Osteoblast (primary cell): Measurements from ENCODE around the gene C3orf18. TPM values are rescaled to one million over a fixed set of nuclear protein-coding genes. Genes with fewer than 3 reads are reported as not detected.

Experiments used
- DNase-seq: peaks from one replicate; pipeline ENCODE4 v3.0.0; 2011; ENCODE audit warnings: low spot score, mixed read lengths; ENCODE audit not compliant: insufficient read length; ENCODE audit errors: missing footprints
- H2AFZ ChIP-seq: 2 replicates; pipeline ENCODE4 v1.6.0; 2011; ENCODE audit warnings: mild to moderate bottlenecking, low read length
- H3K27ac ChIP-seq: 2 replicates; pipeline ENCODE4 v1.5.1; 2011; ENCODE audit warnings: mild to moderate bottlenecking, low read depth, low read length, moderate library complexity
- H3K27me3 ChIP-seq: 2 replicates; pipeline ENCODE4 v1.6.0; 2012; ENCODE audit warnings: mild to moderate bottlenecking, control low read depth, inconsistent platforms, low read length, moderate library complexity; ENCODE audit not compliant: insufficient read depth
- H3K36me3 ChIP-seq: 2 replicates; pipeline ENCODE4 v1.5.1; 2011; ENCODE audit warnings: mild to moderate bottlenecking, low read length, control low read depth, moderate library complexity; ENCODE audit not compliant: insufficient read depth
- H3K4me1 ChIP-seq: 2 replicates; pipeline ENCODE4 v1.5.1; 2011; ENCODE audit warnings: mild to moderate bottlenecking, low read length, control low read depth, moderate library complexity; ENCODE audit not compliant: insufficient read depth
- H3K4me2 ChIP-seq: 2 replicates; pipeline ENCODE4 v1.6.0; 2011; ENCODE audit warnings: mild to moderate bottlenecking, low read length; ENCODE audit not compliant: insufficient read depth
- H3K4me3 ChIP-seq: fragments of 200-600 bp; sonication (generic); 3 replicates; pipeline ENCODE4 v1.5.1; 2012; ENCODE audit warnings: mild to moderate bottlenecking, low read length, inconsistent platforms; ENCODE audit not compliant: insufficient read depth
- H3K79me2 ChIP-seq: 2 replicates; pipeline ENCODE4 v1.6.0; 2012; ENCODE audit warnings: mild to moderate bottlenecking, low read length, control low read depth, inconsistent platforms; ENCODE audit not compliant: insufficient read depth
- H3K9me3 ChIP-seq: 2 replicates; pipeline ENCODE4 v1.5.1; 2011; ENCODE audit warnings: low read depth, low read length, control low read depth
- H4K20me1 ChIP-seq: 2 replicates; pipeline ENCODE4 v1.6.0; 2012; ENCODE audit warnings: mild to moderate bottlenecking, low read length, control low read depth; ENCODE audit not compliant: insufficient read depth
- CTCF ChIP-seq: IDR thresholded peaks from 2 replicates; pipeline ENCODE4 v1.5.1; 2011; ENCODE audit warnings: mild to moderate bottlenecking, low read depth, low read length, moderate library complexity; ENCODE audit errors: extremely low read depth
- total RNA-seq: library from RNA; depleted of rRNA; stranded (reverse); fragments of >200 nt; gene quantifications from 2 replicates; pipeline ENCODE4 v1.2.3, GENCODE V29; 2012

The C3orf18 gene
- total RNA-seq, 1 donor = 18.8 TPM

GRCh38 chr3:50564321-50564720, 3.2 kb downstream of the C3orf18 start:
- Histone ChIP-seq H3K27me3 (no peaks in the 10 kb centered on the region), H3K27ac (no peak overlapping the region), H3K9me3 (no peaks in the 10 kb centered on the region), H3K36me3 (peaks cover 4% of the 10 kb centered on the region), H3K4me1 (peaks cover 29% of the 10 kb centered on the region), H3K79me2 (peaks cover 7% of the 10 kb centered on the region), H3K4me3 (no peak overlapping the region), H4K20me1 (no peaks in the 10 kb centered on the region), H2AFZ (no peak overlapping the region), H3K4me2 (no peak overlapping the region)
- TF ChIP-seq CTCF = no peak
- no peak for DNase-seq

- no peak for TF ChIP-seq CTCF
- Histone ChIP-seq H3K9me3 (no peaks in the 10 kb centered on the region), H3K4me1 (peaks cover 29% of the 10 kb centered on the region), H3K27ac (no peak overlapping the region), H3K4me2 (no peak overlapping the region), H3K27me3 (no peaks in the 10 kb centered on the region), H3K36me3 (peaks cover 4% of the 10 kb centered on the region), H4K20me1 (no peaks in the 10 kb centered on the region), H3K4me3 (no peak overlapping the region), H3K79me2 (peaks cover 7% of the 10 kb centered on the region), H2AFZ (no peak overlapping the region)
- no peak for DNase-seq
Observed at GRCh38 chr3:50563867-50564266, 3.7 kb downstream of the C3orf18 start.

DNA sequence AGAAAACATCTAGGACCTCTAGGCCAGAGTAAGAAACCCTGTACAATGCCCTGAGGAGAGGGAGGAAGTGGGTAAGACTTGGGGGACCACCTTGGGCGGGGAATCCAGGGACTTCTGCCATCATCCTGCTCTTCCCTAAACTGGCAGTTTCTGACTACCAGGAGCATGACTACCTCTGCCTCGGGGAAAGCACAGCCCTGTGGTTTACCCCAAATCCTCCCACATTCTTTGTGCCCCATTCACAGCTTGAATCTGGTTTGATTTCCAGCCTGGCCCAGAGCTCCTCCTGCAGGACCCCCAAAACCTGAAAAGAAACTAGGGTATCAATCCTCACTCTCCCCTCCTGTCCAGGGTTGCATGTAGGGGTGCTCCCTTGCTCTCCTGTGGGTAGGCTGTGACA, 4.7 kb downstream of the C3orf18 start:
- peaks cover 4% of the 10 kb centered on the region for H3K36me3 ChIP-seq

GRCh38 chr3:50559702-50560101, 7.8 kb downstream of the C3orf18 start:
- Histone ChIP-seq H3K79me2 (no peaks in the 10 kb centered on the region), H2AFZ (no peak overlapping the region), H3K27me3 (no peaks in the 10 kb centered on the region), H3K9me3 (no peaks in the 10 kb centered on the region), H3K36me3 (peaks cover 4% of the 10 kb centered on the region), H3K27ac (no peak overlapping the region), H4K20me1 (no peaks in the 10 kb centered on the region), H3K4me3 (no peak overlapping the region), H3K4me2 (no peak overlapping the region), H3K4me1 (peaks cover 15% of the 10 kb centered on the region)
- DNase-seq = no peak
- TF ChIP-seq CTCF = no peak

More for the DNA sequence above, 4.7 kb downstream of the C3orf18 start:
- Histone ChIP-seq H3K4me3 (no peak overlapping the region), H4K20me1 (no peaks in the 10 kb centered on the region), H3K27ac (peak overlapping the region; percentile 61), H3K4me1 (peaks cover 26% of the 10 kb centered on the region), H3K27me3 (no peaks in the 10 kb centered on the region), H2AFZ (no peak overlapping the region), H3K9me3 (no peaks in the 10 kb centered on the region), H3K79me2 (peaks cover 7% of the 10 kb centered on the region), H3K4me2 (peak overlapping the region; percentile 51)
- DNase-seq = peak; percentile 98
- peak; percentile 26 for TF ChIP-seq CTCF
